HuH-7.5 (cell line): Measurements from ENCODE around the gene CORO2B.
"Not testable (repeated sequence)": the region's sequence is repeated elsewhere in the genome, so short reads cannot be mapped to it uniquely, and the experiment has no call there.

Experiments used
- DNase-seq: peaks from one replicate; pipeline ENCODE4 v3.0.0; 2011; ENCODE audit warnings: low spot score

CORO2B gene

DNA sequence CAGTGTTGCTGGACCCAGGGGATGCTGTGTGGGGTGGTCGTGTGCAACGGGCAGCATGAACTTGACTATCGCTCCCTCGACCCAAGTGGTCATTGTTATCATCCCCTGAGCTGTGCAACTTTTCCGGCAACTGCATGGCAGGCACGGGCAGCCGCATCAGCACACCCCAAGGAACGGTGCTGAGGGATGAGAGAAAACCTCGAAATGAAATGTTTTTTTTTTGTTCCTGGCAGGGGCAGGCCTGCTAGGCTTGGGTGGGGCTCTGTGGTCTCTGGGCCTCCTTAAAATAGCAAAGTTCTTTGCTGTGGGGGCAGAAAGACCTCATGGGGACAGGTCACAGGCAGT is 51.4 kb downstream of the CORO2B start:
- DNase-seq, result no peak

GRCh38 chr15:68630836-68631235 is 52.0 kb downstream of the CORO2B start:
- no peak for DNase-seq

DNA sequence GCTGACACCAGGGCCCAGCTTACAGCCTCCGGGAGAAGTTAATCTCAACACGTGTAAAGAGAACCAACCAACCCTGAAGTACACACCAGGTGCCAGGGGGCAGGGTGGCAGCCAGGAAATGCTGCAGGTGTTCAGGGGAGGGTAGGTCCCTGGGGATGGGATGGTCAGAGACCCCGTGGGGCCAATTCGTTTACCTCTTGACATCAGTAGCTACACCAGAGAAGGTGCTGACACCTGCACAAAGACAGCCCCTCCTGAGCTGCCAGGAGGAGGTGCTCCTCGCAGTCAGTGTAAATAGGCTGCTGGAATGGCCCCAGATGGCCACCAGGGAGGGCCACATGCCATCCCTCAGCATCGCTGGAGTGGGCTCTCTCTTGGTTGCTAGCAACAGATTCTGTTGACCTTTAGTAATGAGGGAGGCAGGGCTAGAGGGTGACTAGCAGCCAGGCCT is 52.8 kb downstream of the CORO2B start:
- no peak for DNase-seq

DNA sequence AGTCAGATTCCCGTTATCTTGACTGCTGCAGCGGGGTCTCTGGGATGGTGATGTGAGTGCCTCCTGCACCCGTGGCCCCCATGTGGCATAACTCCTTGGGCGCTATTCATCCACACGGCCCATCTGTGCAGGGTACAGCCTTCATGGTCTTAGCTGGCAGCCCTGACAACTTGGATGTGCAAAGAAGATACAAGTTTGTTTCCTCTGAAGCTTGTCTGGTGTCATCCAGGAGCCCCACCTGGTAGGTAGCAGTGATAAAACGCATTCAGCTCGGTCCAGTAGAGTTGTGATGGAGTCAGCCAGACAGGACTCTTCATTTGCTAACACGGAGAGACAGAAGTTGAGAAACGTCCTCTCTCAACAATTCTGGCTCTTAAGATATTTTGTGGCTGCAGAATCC is 53.3 kb downstream of the CORO2B start:
- DNase-seq, result no peak

- DNase-seq, result no peak
Measured at GRCh38 chr15:68633231-68634121, 54.7 kb downstream of the CORO2B start.

- DNase-seq, result no peak
Measured at GRCh38 chr15:68634122-68634482, 55.3 kb downstream of the CORO2B start.

- DNase-seq, result no peak
Measured at GRCh38 chr15:68634531-68634930, 55.7 kb downstream of the CORO2B start.

GRCh38 chr15:68635141-68635540 is 56.3 kb downstream of the CORO2B start:
- DNase-seq, result no peak

GRCh38 chr15:68636256-68636655 is 57.5 kb downstream of the CORO2B start:
- DNase-seq, result no peak

- no peak for DNase-seq
Measured at GRCh38 chr15:68637767-68638404, 59.1 kb downstream of the CORO2B start.

GRCh38 chr15:68638953-68639515 is 60.2 kb downstream of the CORO2B start:
- DNase-seq, result no peak

GRCh38 chr15:68639926-68640600 is 61.3 kb downstream of the CORO2B start:
- no peak for DNase-seq

- DNase-seq, result no peak
Measured at GRCh38 chr15:68640791-68641331, 62.1 kb downstream of the CORO2B start.

DNA sequence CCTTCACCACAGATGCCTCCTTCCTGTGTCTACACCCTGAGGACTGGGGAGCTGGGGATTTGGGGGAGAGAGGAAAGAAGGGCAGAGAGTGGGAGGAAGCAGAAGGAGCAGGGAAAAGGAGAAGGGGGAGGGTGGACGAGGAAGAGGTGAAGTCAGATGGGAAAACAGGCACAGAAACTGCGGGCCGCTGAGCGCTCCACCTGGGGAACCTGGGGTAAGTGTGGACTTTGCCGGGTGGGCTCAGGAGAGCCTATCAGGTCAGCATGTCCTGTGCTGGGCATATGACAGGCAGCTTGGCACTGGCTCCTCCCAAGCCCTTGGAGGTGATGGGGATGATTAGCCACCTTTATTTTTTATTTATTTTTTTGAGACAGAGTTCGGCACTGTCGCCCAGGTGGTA is 62.6 kb downstream of the CORO2B start:
- DNase-seq, result no peak

GRCh38 chr15:68642491-68642845 is 63.7 kb downstream of the CORO2B start:
- DNase-seq, result no peak

DNA sequence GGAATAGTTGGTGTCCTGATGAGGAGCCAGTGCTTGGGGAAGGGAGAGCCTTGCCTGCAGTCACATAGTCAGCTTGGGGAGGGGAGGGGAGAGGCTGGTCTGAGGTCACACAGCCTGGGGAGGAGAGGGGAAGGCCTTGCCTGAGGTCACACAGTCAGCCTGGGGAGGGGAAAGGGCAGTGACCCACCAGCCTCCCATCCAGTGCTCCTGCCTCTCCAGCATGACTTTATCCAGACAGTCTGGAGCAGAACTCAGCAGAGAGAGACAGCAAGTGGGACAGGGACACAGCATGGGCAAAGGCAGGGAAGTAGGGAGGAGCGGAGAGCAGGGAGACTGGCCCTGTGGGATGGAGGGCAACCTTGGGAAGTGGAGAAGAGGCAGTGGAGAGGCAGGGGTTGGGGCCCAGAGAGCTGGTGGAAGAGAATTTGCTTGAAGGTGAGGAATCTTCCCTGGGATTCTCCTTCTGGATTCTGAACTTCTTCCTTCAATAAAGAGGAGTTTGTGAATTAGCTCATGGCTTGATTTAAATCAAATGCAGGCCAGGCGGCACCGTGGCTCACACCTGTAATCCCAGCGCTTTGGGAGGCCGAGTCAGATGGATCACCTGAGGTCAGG is 64.5 kb downstream of the CORO2B start:
- DNase-seq, result no peak

GRCh38 chr15:68644083-68644904 is 65.5 kb downstream of the CORO2B start:
- DNase-seq, result no peak

- DNase-seq, result no peak
Measured at GRCh38 chr15:68644996-68645395, 66.2 kb downstream of the CORO2B start.

DNA sequence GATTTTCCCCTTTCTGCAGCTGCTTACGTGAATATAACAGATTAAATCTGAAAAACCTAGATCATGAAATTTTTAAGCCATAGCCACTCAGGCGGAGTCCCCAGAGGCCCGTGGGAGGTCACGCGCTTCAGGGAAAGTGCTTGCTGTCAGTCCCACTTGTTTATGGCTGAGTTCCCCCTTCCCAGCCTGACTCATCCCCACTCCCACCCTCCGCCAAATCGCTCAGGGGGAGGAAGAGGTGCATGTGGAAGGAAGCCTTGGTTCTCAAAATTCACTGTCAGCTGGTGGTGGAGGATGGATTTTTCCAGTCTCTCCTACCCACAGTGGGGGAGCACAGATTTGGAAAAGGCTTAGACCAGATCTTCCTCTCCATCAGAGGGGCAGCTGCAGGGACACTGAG is 67.4 kb downstream of the CORO2B start:
- DNase-seq, result no peak

DNA sequence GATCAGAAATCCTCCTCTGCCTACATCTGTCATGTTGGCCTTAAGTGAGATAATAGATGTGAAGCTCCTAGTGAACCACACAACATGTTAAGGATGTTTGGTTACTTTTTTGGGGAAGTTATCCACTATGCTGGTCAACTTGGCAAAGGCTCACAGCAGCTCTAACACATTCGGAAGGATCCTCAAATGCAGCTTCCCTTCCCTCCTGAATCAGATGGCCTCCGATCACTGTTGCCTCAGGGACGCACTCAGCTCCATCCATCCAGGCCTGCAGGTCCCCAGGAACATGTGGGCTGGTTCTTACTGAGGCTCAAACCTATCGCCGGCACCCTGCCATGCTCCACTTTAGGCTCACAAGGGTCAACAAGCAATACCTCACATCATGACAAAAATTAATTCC is 67.9 kb downstream of the CORO2B start:
- no peak for DNase-seq

DNA sequence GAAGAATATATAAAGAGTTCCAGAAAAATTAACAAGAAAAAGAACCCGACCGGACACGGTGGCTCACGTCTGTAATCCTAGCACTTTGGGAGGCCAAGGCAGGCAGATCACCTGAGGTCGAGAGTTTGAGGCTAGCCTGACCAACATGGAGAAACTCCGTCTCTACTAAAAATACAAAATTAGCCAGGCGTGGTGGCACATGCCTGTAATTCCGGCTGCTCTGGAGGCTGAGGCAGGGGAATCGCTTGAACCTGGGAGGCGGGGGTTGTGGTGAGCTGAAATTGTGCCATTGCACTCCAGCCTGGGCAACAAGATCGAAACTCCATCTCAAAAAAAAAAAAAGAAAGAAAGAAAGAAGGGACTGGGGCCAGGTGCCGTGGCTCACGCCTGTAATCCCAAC is 68.6 kb downstream of the CORO2B start:
- DNase-seq, result not testable (repeated sequence)
